Heart left ventricle (tissue), 13 donors: ENCODE data around the gene RAF1.

Source experiments
- CTCF ChIP-seq, 12 donors: fragments of 200-600 bp; sonication (generic) in 4 of 12; IDR thresholded peaks; one replicate each; pipeline versions ENCODE4 v1.5.0 to v1.8.0; 2018 to 2022; ENCODE audit warnings: antibody characterized with exemption in 12 of 12, mild to moderate bottlenecking in 5 of 12
- POLR2A ChIP-seq, 2 donors: fragments of 450-650 bp; IDR thresholded peaks; one replicate each; pipeline ENCODE4 v1.6.1; 2017; ENCODE audit warnings: antibody characterized with exemption in 2 of 2, mild to moderate bottlenecking in 2 of 2, moderate library complexity in 2 of 2
- donor health status: ischemic (EF 13 %, LVEDD 7.1; RV severe dilation, severe dysfunction).
- donor health status: DM: no; HTN: yes; CAD: no.
- donor health status: DM: no; HTN: no; CAD: no.
- donor health status: ischemic (EF 25% LVEDD 6.9; RV normal size, moderate dysfunction).
- donor health status: ischemic (EF 25% LVEDD 5.7; RV mildly dilated, moderate dysfunction).
- donor health status: ischemic (EF 35%, LVEDD 5.7; RV mildly dilated, moderate dysfunction).
- donor health status: nonischemic (EF 11% LVEDD 7.7; RV severe dilation, severe dysfunction).
- donor health status: DM: yes; HTN: yes; CAD: no.
- donor health status: PGD.
- donor health status: ischemic (EF 29% LVEDD 5.4; RV normal size, mild dysfunction).
- donor health status: nonischemic (EF 23%, LVEDD 6.1; RV moderate dilation, normal function).

- TF ChIP-seq CTCF (IDR thresholded peaks at IDR 0.05) (no peak), POLR2A (IDR thresholded peaks at IDR 0.05) (no peak)
These were observed 51.2 kb downstream of the RAF1 start for GRCh38 chr3:12612514-12613226.
